GM23338 (cell line): Measurements from ENCODE around the gene RABL6. TPM values are rescaled to one million over a fixed set of nuclear protein-coding genes. Genes with fewer than 3 reads are reported as not detected.

Experiments used
- POLR2AphosphoS5 ChIP-seq: IDR thresholded peaks from 2 replicates; pipeline ENCODE4 v1.6.1; 2016; ENCODE audit warnings: antibody characterized with exemption, low read depth
- ZNF114 ChIP-seq: fragments of 250-450 bp; sonication (Bioruptor Pico); IDR thresholded peaks from 2 replicates; pipeline ENCODE4 v1.5.0; 2020; ENCODE audit warnings: mild to moderate bottlenecking, moderate library complexity
- polyA plus RNA-seq: library from polyadenylated mRNA; unstranded; fragments of >200 nt; fragmentation: Nextera tagmentation; extraction: Ambion mirVana; gene quantifications from 2 replicates; pipeline ENCODE4 v1.2.1, GENCODE V29; 2016
- total RNA-seq: library from RNA; depleted of rRNA; stranded (reverse); fragments of >200 nt; shearing (Covaris generic); gene quantifications from 2 replicates; pipeline ENCODE4 v1.2.3, GENCODE V29; 2014
- TF ChIP-seq, protein P1 (sequence below): IDR thresholded peaks from one replicate; pipeline ENCODE4 v1.6.1; 2018; ENCODE audit warnings: antibody characterized with exemption; ENCODE audit not compliant: unreplicated experiment
- TF ChIP-seq, protein P2 (sequence below): fragments of 250-450 bp; sonication (Bioruptor Pico); IDR thresholded peaks from 2 replicates; pipeline ENCODE4 v1.5.0; 2020; ENCODE audit warnings: mild to moderate bottlenecking, moderate library complexity

RABL6 gene
- total and polyA plus RNA-seq, 2 experiments from 2014 or later = 59.1 to 127 TPM

DNA sequence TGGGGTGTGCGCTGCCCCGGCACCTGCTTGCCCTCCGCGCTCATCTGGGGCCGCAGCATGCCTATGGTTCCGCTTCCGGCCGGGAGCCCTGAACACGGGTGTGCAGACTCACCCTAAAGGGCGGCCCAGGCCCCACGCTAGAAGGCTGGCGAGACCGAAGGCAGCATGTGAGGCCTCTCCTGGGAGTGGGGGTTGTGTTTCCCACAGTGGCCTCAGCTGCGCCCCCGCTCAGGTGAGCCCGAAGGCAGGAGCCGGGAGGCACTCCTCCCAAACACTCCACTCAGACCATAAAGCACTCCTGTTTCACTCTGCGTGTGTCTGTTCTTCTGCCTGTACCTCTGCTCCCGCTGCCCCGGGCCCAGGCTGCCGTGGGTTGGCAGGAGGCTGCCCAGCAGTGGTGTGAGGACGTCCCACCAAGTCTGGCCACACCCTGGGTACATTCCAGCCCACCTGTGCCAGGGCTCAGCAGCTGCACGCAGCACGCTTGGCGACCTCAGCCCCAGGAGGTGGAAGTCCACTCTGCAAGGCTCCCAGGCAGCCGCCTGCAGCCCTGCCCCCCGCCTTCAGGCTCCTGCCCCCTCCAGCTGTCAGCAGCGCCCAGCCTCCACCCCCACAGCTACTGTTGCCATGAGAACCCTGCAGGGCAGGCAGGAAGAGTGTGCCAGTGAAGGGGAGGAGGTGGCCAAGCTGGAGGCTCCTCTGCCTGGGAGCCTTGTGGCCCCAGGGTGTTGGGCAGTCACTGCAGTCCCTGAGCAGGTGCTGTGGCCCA is 33.3 kb downstream of the RABL6 start (continued):
- TF ChIP-seq, protein P1, sequence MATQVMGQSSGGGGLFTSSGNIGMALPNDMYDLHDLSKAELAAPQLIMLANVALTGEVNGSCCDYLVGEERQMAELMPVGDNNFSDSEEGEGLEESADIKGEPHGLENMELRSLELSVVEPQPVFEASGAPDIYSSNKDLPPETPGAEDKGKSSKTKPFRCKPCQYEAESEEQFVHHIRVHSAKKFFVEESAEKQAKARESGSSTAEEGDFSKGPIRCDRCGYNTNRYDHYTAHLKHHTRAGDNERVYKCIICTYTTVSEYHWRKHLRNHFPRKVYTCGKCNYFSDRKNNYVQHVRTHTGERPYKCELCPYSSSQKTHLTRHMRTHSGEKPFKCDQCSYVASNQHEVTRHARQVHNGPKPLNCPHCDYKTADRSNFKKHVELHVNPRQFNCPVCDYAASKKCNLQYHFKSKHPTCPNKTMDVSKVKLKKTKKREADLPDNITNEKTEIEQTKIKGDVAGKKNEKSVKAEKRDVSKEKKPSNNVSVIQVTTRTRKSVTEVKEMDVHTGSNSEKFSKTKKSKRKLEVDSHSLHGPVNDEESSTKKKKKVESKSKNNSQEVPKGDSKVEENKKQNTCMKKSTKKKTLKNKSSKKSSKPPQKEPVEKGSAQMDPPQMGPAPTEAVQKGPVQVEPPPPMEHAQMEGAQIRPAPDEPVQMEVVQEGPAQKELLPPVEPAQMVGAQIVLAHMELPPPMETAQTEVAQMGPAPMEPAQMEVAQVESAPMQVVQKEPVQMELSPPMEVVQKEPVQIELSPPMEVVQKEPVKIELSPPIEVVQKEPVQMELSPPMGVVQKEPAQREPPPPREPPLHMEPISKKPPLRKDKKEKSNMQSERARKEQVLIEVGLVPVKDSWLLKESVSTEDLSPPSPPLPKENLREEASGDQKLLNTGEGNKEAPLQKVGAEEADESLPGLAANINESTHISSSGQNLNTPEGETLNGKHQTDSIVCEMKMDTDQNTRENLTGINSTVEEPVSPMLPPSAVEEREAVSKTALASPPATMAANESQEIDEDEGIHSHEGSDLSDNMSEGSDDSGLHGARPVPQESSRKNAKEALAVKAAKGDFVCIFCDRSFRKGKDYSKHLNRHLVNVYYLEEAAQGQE = no peak
- TF ChIP-seq, protein P2, sequence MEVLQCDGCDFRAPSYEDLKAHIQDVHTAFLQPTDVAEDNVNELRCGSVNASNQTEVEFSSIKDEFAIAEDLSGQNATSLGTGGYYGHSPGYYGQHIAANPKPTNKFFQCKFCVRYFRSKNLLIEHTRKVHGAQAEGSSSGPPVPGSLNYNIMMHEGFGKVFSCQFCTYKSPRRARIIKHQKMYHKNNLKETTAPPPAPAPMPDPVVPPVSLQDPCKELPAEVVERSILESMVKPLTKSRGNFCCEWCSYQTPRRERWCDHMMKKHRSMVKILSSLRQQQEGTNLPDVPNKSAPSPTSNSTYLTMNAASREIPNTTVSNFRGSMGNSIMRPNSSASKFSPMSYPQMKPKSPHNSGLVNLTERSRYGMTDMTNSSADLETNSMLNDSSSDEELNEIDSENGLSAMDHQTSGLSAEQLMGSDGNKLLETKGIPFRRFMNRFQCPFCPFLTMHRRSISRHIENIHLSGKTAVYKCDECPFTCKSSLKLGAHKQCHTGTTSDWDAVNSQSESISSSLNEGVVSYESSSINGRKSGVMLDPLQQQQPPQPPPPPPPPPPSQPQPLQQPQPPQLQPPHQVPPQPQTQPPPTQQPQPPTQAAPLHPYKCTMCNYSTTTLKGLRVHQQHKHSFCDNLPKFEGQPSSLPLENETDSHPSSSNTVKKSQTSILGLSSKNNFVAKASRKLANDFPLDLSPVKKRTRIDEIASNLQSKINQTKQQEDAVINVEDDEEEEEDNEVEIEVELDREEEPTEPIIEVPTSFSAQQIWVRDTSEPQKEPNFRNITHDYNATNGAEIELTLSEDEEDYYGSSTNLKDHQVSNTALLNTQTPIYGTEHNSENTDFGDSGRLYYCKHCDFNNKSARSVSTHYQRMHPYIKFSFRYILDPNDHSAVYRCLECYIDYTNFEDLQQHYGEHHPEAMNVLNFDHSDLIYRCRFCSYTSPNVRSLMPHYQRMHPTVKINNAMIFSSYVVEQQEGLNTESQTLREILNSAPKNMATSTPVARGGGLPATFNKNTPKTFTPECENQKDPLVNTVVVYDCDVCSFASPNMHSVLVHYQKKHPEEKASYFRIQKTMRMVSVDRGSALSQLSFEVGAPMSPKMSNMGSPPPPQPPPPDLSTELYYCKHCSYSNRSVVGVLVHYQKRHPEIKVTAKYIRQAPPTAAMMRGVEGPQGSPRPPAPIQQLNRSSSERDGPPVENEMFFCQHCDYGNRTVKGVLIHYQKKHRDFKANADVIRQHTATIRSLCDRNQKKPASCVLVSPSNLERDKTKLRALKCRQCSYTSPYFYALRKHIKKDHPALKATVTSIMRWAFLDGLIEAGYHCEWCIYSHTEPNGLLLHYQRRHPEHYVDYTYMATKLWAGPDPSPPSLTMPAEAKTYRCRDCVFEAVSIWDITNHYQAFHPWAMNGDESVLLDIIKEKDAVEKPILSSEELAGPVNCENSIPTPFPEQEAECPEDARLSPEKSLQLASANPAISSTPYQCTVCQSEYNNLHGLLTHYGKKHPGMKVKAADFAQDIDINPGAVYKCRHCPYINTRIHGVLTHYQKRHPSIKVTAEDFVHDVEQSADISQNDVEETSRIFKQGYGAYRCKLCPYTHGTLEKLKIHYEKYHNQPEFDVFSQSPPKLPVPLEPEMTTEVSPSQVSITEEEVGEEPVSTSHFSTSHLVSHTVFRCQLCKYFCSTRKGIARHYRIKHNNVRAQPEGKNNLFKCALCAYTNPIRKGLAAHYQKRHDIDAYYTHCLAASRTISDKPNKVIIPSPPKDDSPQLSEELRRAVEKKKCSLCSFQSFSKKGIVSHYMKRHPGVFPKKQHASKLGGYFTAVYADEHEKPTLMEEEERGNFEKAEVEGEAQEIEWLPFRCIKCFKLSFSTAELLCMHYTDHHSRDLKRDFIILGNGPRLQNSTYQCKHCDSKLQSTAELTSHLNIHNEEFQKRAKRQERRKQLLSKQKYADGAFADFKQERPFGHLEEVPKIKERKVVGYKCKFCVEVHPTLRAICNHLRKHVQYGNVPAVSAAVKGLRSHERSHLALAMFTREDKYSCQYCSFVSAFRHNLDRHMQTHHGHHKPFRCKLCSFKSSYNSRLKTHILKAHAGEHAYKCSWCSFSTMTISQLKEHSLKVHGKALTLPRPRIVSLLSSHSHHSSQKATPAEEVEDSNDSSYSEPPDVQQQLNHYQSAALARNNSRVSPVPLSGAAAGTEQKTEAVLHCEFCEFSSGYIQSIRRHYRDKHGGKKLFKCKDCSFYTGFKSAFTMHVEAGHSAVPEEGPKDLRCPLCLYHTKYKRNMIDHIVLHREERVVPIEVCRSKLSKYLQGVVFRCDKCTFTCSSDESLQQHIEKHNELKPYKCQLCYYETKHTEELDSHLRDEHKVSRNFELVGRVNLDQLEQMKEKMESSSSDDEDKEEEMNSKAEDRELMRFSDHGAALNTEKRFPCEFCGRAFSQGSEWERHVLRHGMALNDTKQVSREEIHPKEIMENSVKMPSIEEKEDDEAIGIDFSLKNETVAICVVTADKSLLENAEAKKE (CRISPR knock-in tag) = no peak
- TF ChIP-seq POLR2AphosphoS5 = no peak; the same call in 1 of the 2 replicates
- TF ChIP-seq ZNF114 (CRISPR knock-in tag) = no peak
